GM19438 (cell line): ENCODE results near the gene MBD5.

ENCODE experiments used
- ATAC-seq: cut with Tn5 transposase; IDR thresholded peaks from one replicate; pipeline ENCODE4 v1.9.1; 2021; ENCODE audit warnings: low read depth; ENCODE audit not compliant: unreplicated experiment

The MBD5 gene

DNA sequence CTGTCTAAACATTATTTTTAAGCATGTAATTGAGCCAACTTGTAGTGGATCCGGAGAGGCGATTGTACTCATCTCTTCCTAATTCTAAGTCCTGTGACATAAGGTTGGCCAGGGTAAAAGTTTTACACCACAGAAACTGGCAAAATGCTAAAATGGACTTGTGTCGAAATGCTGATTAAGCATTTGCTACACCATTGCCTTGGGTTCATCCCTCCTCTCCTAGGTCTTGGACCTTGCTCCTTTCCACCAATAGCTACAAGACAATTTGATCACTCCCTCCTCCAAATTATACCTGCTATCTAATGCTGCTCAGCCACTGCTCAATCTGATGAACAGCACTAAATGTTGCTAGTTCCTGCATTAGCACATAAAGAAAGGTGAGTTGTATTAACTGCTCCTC, 491.0 kb downstream of the MBD5 start:
- ATAC-seq, result no peak

DNA sequence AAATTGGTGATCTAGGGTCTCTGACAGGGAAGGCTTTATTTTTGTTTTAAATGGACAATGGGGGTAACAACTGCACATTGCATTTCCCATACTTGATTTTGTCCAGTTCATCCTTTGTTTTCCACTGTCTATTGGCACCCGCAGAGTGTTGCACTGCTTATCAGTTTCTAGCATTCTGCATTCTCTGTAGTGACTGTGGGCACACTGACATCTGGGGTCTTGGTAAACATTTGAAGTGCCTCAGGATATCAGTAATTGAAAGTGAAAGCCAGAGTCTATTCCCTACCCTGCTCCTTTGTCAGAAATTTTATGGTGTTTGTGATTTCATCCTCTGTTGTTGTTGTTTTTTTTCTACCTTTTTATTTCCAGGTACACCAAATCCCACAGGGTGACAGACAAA, 491.6 kb downstream of the MBD5 start:
- ATAC-seq, result no peak

DNA sequence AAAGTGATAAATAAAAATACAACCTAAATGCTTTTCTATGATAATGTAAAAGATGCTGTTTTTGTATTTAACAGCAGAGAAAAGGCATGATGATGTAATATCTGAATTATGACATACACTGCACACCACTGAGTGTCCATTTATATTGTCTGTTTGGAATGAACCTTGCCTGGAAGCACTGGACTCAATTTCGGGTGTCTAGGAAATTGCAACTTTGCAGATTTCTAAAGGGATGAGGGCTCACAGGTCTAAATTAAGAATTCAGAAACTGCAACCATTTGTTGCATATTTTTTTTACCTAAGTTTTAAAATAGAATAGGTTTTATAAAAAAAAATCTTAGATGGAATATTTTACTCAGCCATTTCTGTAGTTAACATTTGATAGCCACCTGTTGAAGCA, 492.5 kb downstream of the MBD5 start:
- no peak for ATAC-seq

DNA sequence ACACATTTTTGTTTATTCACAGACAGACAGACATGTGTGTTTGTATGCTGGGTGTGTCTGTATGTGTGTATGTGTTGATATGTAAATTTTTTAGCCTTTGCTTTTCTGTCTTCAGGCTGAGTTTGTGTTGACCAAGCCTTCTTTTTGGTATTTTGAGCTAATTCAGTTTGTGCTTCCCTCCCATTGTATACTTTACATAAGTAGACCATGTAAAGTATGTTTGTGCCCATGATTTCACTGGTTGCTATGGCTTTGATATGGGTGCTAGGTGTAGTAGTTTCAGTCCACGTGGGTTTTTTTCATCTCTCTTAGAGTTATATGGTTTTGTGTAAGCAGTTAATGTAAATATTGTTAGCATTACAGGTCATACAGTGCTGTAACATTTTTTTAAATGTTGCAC, 494.2 kb downstream of the MBD5 start:
- ATAC-seq, result no peak

DNA sequence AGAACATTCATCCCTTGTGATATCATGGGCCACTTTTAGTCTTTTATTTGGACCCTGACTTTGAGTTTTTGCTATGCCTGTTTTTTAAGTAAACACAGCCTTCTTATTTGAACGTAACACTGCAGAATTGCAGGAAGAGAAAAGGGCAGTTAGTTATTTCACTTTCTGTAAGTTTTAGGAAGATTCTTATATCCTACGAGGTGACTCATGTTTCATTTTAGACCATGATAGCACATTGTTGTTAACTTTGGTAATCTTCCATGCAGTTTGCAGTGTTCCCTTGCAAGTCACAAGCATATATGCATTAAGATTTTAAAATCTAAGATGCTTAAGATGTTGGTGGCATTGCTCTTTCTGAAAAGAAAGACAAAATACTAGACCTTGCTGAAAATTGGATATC, 495.1 kb downstream of the MBD5 start:
- no peak for ATAC-seq

DNA sequence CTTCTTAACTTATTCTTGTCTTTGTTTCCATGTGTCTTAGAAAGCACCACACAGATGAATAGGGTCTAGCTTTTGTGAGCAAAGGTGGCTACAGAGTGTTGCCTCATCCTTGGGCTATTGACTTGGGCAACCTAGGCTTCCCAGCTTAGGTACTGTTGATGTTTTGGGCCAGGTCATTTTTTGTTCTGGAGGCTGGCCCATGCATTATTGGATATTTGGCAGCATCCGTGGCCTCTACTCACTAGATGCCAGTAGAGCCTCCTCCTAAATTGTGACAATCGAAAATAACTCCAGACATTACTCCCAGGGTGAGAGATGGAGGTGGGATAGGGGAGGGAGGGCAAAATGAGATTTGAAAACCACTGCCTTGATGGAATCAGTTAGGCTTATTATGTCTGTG, 496.4 kb downstream of the MBD5 start:
- no peak for ATAC-seq

DNA sequence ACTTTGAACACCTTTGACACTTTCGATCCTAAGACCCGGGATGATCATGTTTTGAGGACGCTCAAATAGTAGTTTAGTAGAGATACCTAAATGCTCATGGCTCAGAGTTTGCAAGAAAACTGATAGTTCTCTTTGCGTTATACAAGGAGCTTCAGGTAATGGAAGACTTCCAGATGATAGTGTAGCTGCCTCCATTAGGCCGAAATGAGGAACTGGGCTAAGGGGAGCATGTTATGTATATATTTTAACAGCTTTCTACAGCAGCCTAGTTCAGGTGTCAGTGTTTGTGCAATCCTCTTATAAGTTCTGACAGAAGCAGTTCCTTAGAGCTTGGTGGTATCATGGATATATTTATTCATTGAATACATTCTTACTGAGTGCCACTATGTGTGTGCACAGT, 496.9 kb downstream of the MBD5 start:
- no peak for ATAC-seq

DNA sequence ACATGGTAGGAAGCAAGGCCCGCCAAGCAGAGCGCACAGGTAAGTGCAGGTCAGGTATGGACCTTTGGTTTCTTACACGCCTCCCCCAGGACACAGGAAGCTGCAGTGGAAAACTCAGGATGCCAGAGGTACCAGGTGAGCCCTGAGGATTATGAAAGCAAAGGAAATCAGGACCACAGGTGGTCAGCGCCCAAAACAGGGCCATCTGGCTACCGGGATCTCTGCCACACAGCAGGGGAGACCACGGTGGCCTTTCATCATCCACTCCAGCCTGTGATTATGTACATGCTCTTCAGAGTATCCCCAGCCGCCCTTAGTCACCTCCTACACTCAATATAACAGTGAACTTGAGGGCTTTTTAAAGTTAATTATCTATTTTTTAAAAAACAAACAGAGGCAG, 498.1 kb downstream of the MBD5 start:
- ATAC-seq, result no peak

DNA sequence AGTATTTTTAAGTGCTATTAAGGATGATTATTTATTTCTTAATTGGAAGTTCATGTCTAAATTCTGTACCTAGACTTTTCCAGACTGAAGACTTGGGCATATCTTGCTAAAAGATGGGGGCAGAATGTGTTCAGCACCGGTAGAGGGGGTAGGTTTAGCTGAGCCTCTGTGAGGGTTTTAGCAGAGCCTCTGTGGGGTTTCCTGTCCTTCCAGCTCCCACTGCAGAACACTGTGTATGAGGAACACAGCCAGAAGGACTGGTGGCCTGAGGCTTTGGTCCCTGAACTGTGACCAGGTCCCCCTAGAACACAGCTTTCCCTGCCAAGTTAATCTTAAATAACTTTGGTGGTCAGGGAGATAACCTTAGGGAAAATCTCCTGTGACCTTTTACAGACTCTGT, 500.3 kb downstream of the MBD5 start:
- ATAC-seq, result no peak

DNA sequence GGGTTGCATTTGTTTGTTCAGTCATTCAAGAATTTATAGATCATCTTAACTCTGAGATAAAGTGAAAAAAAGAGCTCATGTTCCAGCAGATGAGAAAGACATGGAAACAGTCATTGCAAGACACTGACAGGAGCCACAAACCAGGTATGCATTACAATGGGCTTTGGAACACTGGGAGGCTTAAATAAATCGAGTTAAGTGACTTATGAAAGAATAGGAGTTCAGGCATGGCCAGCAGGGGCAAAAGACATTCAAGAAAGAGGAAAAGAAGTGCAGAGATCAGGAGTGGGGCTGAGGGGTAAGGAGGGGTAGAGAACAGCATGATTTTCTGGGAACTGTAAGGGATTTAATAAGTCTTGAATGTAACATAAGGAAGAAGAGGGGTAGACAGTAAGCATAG, 502.4 kb downstream of the MBD5 start:
- no peak for ATAC-seq

DNA sequence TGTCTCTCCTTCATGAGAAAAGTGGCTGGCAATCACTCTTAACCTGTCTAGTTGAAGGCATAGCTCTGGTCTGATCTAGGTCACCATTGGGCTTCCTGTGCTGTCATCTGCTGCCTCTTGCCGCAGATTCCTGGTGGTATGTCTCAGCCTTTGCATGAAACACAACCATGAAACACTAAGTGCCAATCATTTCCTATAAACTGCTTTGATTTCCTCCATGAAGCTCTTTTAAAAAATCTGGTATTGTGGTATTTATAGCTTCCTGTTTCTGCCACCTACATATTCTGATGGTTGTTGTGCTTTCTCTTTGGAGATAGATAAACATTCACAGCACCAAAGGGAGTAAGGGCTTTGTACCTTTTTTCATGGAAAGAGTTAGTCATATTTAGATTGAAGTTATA, 503.6 kb downstream of the MBD5 start:
- no peak for ATAC-seq

DNA sequence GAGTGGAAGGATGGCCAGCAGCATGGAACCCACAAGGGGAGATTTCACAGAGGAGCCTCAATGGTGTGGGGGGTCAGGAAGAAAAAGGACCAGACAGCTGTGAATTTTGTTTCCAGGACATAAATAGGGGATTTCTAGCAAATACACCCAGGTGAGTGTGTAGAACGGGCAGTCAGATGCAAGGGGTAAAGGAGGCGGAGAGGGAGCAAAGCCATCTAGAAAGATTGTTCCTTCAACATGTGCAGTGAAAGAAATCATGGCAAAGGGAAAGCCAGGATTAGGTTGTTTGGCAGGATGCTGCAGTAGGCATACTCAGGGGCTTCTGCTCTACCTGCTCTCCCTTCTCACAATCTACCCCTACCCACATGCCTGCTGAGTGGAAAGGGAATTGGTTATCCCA, 504.2 kb downstream of the MBD5 start:
- no peak for ATAC-seq

DNA sequence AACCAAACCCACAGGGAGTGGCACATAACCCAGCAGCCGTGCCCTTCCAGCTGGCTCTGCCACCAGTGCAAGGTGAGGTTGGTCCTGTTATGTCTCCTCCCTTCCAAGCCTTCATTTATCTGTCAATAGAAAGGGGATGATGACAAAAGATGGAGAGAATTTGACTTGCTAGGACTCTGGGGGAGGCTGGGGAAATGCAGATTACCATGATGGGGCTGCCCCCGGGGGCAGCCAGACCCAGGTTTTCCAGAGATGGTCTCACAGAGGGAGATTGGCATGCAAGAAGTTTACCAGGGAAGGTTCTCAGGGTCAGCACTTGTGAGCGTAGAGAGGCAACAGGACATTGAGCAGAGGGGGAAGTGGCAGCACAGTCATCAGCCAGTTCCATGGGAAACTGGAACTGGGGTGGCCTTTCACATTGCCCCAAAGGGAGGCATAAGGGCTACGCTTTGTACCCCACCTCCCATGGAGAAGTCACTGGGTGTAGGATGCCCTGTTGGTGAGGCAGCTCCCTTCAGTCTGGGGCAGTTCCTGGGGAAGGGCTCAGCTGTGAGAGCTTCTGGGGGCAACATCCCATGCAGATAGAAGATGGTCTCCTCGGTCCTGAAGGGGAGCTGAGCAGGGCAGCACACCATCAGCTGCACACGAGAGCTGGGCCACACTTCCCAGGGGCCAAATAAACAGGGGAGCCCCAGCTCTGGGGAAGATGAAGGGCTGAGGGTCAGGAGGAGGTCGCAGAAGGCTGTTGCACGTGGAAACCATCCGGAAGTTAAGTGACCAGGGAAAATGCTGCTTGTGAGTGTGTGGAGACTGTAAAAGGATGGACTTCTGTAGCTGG, 505.8 kb downstream of the MBD5 start:
- no peak for ATAC-seq

DNA sequence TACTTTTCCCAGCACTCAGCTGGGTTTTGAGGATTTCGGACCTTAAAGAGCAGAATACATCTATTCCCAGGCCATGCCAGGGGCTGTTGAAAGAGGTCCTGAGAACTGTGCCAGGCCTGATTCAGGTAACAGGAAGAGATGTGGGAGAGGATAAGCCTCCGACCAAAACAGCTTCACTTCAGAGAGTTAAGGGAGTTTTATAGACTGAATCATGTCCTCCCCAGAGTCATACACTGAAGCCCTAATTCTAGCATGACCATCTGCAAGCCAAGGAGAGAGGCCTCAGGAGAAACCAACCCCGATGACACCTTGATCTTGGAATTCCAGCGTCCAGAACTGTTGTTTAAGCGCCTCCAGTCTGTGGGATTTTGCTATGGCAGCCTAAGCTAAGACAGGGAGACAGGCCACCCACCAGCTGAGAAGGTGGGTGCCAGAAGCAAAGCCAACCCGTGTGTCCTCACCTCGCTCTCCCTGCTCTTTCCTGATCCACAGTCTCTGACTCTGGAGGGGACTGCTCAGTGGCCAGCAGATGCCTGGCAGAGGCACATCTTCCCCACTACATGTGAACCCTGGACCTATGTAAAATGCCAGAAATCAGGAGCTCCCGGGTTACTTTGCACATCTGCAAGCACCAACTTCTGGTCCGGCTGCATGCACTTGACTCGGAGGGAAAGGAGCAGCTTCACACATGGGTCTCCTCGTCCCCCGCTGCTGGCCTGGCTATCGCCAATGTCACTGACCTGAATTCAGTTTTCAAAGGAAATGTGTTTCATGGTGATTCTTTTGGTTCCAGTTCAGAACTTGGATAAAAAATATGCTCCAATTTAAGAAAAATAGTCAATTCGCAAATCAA, 506.8 kb downstream of the MBD5 start:
- no peak for ATAC-seq

DNA sequence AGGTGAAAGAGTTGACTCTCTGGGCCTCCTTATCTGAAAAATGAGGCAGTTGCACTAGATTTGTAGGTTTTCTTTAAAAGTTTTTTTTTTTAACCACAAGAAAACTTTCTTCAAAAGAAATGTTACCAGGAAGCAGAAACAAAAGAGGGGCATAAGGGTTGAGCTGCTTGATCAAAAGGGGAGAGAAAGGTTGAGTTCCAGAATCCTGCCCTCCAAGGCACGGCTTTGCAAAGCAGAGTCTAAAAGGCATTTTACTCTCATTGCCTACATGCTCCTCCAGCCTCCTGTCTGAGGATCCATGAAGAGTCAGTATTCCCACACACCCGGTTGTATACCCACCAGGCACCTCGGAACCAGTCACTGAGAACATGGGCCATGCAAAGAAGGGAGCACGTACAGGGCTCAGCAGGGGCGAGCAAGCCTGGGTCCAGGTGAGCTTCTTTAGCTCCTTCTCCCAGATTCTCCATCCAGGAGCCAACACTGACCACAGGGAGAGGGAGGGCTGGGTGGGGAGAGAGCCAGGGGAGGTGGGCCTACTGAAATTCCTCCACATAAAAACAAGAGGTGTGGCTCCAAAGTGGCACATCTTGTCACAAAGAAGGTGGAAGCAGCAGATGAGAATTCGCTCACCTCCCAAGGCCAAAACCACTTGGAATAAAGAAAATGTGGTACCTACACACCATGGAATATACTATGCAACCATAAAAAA, 507.6 kb downstream of the MBD5 start:
- no peak for ATAC-seq

DNA sequence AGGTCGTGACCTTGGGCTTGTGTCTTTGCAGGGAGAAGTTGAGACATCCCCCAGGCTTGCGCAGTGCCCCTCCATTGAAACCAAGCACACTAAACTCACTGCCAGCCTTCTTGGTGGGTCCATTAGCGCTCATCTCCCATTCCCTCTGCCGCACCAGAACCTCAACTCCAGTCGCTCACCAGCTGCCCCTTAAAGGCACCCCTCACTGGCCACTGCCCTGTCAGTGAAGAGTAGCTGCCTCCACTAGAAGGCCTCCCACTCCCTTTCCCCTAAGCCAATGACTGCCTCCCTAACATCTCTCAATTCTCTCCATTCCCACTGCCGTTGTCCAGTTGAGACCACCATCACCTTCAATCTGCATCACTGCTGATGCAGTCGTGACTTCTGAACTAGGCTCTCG, 508.9 kb downstream of the MBD5 start:
- no peak for ATAC-seq

DNA sequence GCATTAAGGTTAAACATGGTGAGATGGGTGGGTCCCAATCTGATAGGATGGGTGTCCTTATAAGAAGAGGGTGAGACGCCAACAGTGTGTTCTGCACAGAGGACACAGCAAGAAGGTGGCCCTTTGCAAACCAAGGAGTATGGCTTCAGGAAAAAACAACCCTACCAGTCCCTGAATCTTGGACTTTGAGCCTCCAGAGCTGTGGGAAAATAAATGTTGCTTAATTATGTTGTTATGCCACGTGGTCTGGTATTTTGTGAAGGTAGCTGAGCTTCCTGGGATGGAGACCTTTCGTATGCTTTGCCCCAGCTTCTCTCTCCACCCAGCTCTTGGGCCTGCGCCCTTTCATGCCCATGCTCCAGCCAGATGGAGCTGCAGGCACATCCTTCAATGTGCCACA, 509.5 kb downstream of the MBD5 start:
- no peak for ATAC-seq

DNA sequence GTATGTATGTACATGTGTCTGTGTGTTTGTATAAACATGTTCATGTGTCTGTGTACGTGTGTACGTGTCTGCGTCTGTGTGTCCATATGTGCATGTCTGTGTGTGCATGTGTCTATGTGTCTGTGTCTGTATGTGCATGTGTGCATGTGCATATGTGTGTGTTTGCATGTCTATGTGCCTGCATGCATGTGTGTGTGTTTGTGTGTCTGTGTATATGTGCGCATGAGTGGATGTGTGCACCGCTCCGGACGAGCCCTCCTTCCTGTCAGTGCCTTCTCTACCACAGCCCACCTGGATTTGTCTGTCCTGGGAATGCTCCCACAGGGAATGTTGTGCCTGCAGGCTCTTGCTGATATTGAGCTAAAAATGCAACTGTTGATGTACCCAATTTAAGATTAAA, 510.3 kb downstream of the MBD5 start:
- ATAC-seq, result no peak

DNA sequence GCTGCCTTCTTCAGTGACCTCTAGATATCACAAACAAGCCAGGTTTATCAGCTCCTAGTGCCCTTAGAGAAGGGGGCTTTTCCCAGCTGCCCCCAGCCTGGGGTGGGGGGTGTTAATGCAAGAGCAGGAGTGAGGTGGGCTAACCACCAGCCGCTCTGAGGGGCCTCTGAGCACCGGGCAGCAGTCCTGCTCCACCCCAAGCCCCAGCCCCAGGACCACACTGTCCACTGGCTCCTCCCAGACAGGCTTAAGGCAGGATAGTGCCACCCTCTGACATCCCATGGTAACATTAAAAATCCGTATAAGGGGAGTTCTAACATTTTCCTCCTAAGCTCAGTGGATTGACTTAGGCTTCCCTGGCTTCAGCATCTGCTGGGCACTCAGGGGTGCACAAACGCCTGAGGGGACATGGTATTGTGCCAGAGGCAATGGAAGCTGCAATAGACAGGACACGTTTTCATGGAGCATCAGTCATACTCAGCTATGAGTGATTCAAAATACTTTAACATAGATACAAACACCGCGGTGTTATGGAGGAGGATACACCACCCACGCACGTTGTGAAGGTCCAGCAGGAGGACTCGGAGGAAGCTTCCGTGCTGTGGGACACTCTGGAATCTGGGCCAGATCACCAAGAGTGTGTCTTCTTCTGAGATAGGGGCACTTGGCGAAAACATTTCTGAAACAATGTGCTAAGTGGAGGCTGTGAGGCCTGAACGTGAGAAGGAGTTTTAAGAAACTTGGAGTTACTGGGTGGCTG, 511.0 kb downstream of the MBD5 start:
- ATAC-seq, result no peak

DNA sequence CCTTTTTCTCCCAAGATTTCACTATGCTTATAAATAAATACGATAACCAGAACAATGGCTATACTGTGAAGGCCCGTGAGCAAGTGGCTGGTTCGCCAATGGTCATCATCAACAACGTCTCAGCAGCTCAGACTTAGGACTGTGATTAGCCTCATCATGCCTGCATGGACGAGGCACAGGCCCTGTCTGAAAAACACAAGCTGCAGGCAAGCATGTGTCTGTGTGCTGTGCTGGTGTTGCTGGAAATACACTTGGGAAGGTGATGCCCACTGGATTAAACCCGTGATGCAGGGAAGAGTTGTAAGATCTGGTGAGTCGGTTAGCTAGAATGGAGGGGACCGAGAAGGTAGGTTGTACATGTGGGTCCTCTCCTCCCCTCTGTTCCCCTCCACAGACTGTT, 512.1 kb downstream of the MBD5 start:
- no peak for ATAC-seq

DNA sequence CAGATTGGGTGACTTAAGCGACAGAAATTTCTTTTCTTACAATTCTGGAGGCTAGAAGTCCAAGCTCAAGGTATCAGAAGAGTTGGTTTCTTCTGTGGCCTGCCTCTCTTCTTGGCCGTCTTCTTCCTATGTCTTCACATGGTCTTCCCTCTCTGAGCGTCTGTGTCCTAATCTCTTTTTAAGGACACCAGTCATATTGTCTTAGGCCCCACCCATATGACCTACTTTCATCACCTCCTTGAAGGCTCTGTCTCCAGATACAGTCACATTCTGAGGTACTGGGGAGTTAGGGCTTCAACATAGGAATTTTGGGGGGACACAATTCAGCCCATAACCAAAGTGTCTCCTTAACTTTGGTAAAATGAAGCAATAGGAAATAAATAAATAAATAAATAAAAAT, 512.8 kb downstream of the MBD5 start:
- ATAC-seq, result no peak
